Measurements from ENCODE around the gene SEC24B.

SEC24B gene

GRCh38 chr4:109589605-109590004, 156.0 kb downstream of the SEC24B start:
- no peak overlapping the region for H3K4me3 ChIP-seq (ENCODE audit: low read length)
- TF ChIP-seq CTCF (conservative IDR thresholded peaks at IDR 0.05; ENCODE audit: low read depth, low read length), result no peak

More at GRCh38 chr4:109589605-109590004, 156.0 kb downstream of the SEC24B start:
- no peak for DNase-seq (ENCODE audit: low read depth)
